Measurements from ENCODE around the gene IL1R2. TPM values are rescaled to one million over a fixed set of nuclear protein-coding genes. Genes with fewer than 3 reads are reported as not detected.

Gene IL1R2
- total RNA-seq, 2 donors from 2014 or later: 0.73 TPM; not detected in 1

- Histone ChIP-seq H3K27ac (ENCODE audit: low read depth, low read length) (no peak overlapping the region), H3K27me3 (ENCODE audit: control insufficient read depth, insufficient read depth, low read length, poor library complexity, severe bottlenecking) (no peaks in the 10 kb centered on the region), H3K9me3 (ENCODE audit: control insufficient read depth, low read length) (no peaks in the 10 kb centered on the region), H3K4me3 (ENCODE audit: low read length) (no peak overlapping the region), H3K9ac (ENCODE audit: extremely low read depth, low read length, poor library complexity, severe bottlenecking) (no peak overlapping the region), H3K36me3 (ENCODE audit: control insufficient read depth, insufficient read depth, low read length) (no peaks in the 10 kb centered on the region), H3K4me1 (ENCODE audit: control insufficient read depth, insufficient read depth, low read length) (no peaks in the 10 kb centered on the region)
- 92 to 94% methylated on average over 4 of the region's 4 CpGs for WGBS, 2 experiments (ENCODE audit: insufficient coverage in 1 of 2, insufficient read length in 1 of 2)
- Mint-ChIP-seq H3K27ac (no peak overlapping the region), H3K4me3 (no peak overlapping the region), H3K27me3 (ENCODE audit: insufficient read depth) (peaks cover 2% of the 10 kb centered on the region), H3K36me3 (ENCODE audit: low read depth) (no peaks in the 10 kb centered on the region), H3K4me1 (no peaks in the 10 kb centered on the region), H3K9me3 (no peaks in the 10 kb centered on the region)
- TF ChIP-seq CTCF (conservative IDR thresholded peaks at IDR 0.05): no peak
- no peak for DNase-seq
Observed at GRCh38 chr2:102060792-102061191, 69.0 kb downstream of the IL1R2 start.

- Mint-ChIP-seq H3K27me3 (ENCODE audit: insufficient read depth) (peaks cover 2% of the 10 kb centered on the region), H3K27ac (no peak overlapping the region), H3K36me3 (ENCODE audit: low read depth) (no peaks in the 10 kb centered on the region), H3K4me3 (no peak overlapping the region), H3K4me1 (no peaks in the 10 kb centered on the region), H3K9me3 (no peaks in the 10 kb centered on the region)
- H3K9ac ChIP-seq (ENCODE audit: extremely low read depth, low read length, poor library complexity, severe bottlenecking): no peak overlapping the region
- H3K9me3 ChIP-seq (ENCODE audit: control insufficient read depth, low read length): no peaks in the 10 kb centered on the region
- TF ChIP-seq CTCF (conservative IDR thresholded peaks at IDR 0.05): no peak
- H3K27me3 ChIP-seq (ENCODE audit: control insufficient read depth, insufficient read depth, low read length, poor library complexity, severe bottlenecking): no peaks in the 10 kb centered on the region
- no peaks in the 10 kb centered on the region for H3K36me3 ChIP-seq (ENCODE audit: control insufficient read depth, insufficient read depth, low read length)
- no peaks in the 10 kb centered on the region for H3K4me1 ChIP-seq (ENCODE audit: control insufficient read depth, insufficient read depth, low read length)
- no peak overlapping the region for H3K27ac ChIP-seq (ENCODE audit: low read depth, low read length)
- WGBS, 2 experiments (ENCODE audit: insufficient coverage in 1 of 2, insufficient read length in 1 of 2): 91 to 94% methylated on average over 6 to 7 of the region's 7 CpGs
- no peak for DNase-seq
- H3K4me3 ChIP-seq (ENCODE audit: low read length): no peak overlapping the region
Observed at GRCh38 chr2:102061286-102061699, 69.5 kb downstream of the IL1R2 start.

GRCh38 chr2:102061962-102062795 lies 70.4 kb downstream of the IL1R2 start:
- H3K4me3 Mint-ChIP-seq: no peak overlapping the region
- Histone ChIP-seq H3K4me3 (ENCODE audit: low read length) (no peak overlapping the region), H3K9ac (ENCODE audit: extremely low read depth, low read length, poor library complexity, severe bottlenecking) (no peak overlapping the region), H3K36me3 (ENCODE audit: control insufficient read depth, insufficient read depth, low read length) (no peaks in the 10 kb centered on the region), H3K9me3 (ENCODE audit: control insufficient read depth, low read length) (no peaks in the 10 kb centered on the region), H3K4me1 (ENCODE audit: control insufficient read depth, insufficient read depth, low read length) (no peaks in the 10 kb centered on the region), H3K27me3 (ENCODE audit: control insufficient read depth, insufficient read depth, low read length, poor library complexity, severe bottlenecking) (no peaks in the 10 kb centered on the region), H3K27ac (ENCODE audit: low read depth, low read length) (no peak overlapping the region)
- no peaks in the 10 kb centered on the region for H3K36me3 Mint-ChIP-seq (ENCODE audit: low read depth)
- no peaks in the 10 kb centered on the region for H3K9me3 Mint-ChIP-seq
- H3K27me3 Mint-ChIP-seq (ENCODE audit: insufficient read depth): peaks cover 2% of the 10 kb centered on the region
- H3K4me1 Mint-ChIP-seq: no peaks in the 10 kb centered on the region
- WGBS, 2 experiments (ENCODE audit: insufficient coverage in 1 of 2, insufficient read length in 1 of 2): 90 to 93% methylated on average over 6 to 8 of the region's 8 CpGs
- TF ChIP-seq CTCF (conservative IDR thresholded peaks at IDR 0.05): no peak
- H3K27ac Mint-ChIP-seq: no peak overlapping the region
- DNase-seq: no peak

Data from endodermal cell (in vitro differentiated cells).